Measurements from ENCODE around the gene BMI1. TPM values are rescaled to one million over a fixed set of nuclear protein-coding genes. Genes with fewer than 3 reads are reported as not detected.

The BMI1 gene
- total and polyA plus RNA-seq, 2 donors (not counting 3 experiments of a cell fraction or from before 2014, with no cell fraction given): 12.0 to 25.1 TPM

- no peak overlapping the region for H2AFZ ChIP-seq (ENCODE audit: low read depth, low read length)
- H3K4me2 ChIP-seq (ENCODE audit: insufficient read depth, low read length): no peak overlapping the region
- H3K27me3 ChIP-seq (ENCODE audit: control insufficient read depth in 2 of 2, insufficient read depth in 2 of 2, low read length in 2 of 2): no peaks in the 10 kb centered on the region
- no TSS peak for BruUV-seq (replicated peaks)
- no peaks in the 10 kb centered on the region for H3K36me3 ChIP-seq (ENCODE audit: control insufficient read depth in 2 of 2, extremely low read depth in 1 of 2, insufficient read depth in 2 of 2, low read length in 2 of 2)
- H3K9ac ChIP-seq (replicated peaks; ENCODE audit: extremely low read depth, insufficient read depth, low read length): no peak overlapping the region
- no peaks in the 10 kb centered on the region for H3K9me3 ChIP-seq (replicated peaks; ENCODE audit: control insufficient read depth, insufficient read depth, low read length)
- ChIA-PET POLR2A (no interaction called here), CTCF (no interaction called here)
- FAIRE-seq: no peak
- H3K79me2 ChIP-seq (ENCODE audit: control insufficient read depth, insufficient read depth, low read length): no peaks in the 10 kb centered on the region
- H3K9me1 ChIP-seq (replicated peaks; ENCODE audit: control insufficient read depth, extremely low read depth, insufficient read depth, low read length): no peaks in the 10 kb centered on the region
- H3K4me3 ChIP-seq (replicated peaks in 1 of 3; ENCODE audit: insufficient read depth in 1 of 3, low read depth in 1 of 3, low read length in 3 of 3): no peak overlapping the region
- TF ChIP-seq JUN (IDR thresholded peaks at IDR 0.05; ENCODE audit: borderline replicate concordance, insufficient read depth, insufficient read length, low read depth) (no peak), FOS (IDR thresholded peaks at IDR 0.05; ENCODE audit: borderline replicate concordance, insufficient read depth, low read length) (no peak), POLR2AphosphoS5 (IDR thresholded peaks at IDR 0.05; ENCODE audit: insufficient read depth, low read depth, low read length) (no peak), POLR2A (IDR thresholded peaks at IDR 0.05; ENCODE audit: low read depth, low read length) (no peak), EZH2 (IDR thresholded peaks at IDR 0.05; ENCODE audit: borderline replicate concordance, low read depth, low read length, severe bottlenecking) (no peak), CTCF (IDR thresholded peaks at IDR 0.05; ENCODE audit: extremely low read depth in 1 of 2, insufficient read depth in 1 of 2, low read depth in 1 of 2, low read length in 2 of 2) (no peak), MYC (IDR thresholded peaks at IDR 0.05; ENCODE audit: low read depth, low read length) (no peak)
- TF ChIP-seq, protein P1, sequence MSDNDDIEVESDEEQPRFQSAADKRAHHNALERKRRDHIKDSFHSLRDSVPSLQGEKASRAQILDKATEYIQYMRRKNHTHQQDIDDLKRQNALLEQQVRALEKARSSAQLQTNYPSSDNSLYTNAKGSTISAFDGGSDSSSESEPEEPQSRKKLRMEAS (IDR thresholded peaks at IDR 0.05; ENCODE audit: insufficient read depth, insufficient read length): no peak
- no peak overlapping the region for H3K27ac ChIP-seq (ENCODE audit: insufficient read depth, low read depth, low read length)
- no peaks in the 10 kb centered on the region for H4K20me1 ChIP-seq (replicated peaks; ENCODE audit: control insufficient read depth, extremely low read depth, insufficient read depth, low read length)
- no peak for DNase-seq (ENCODE audit: low read depth, low spot score)
- H3K4me1 ChIP-seq (ENCODE audit: control insufficient read depth, extremely low read depth, insufficient read depth, low read length): peaks cover 4% of the 10 kb centered on the region
- dilution Hi-C loops (cut with MboI; ENCODE audit: extremely low pct_ligation_motif_present, low sequenced_read_pairs) (no loop called here), intact Hi-C loops (cut with micrococcal nuclease) (loop anchor here (10.0 kb wide), 1 partner anchor 404 kb away; the partner anchor contains the start of gene PIP4K2A)
Measured at GRCh38 chr10:22310928-22311327, 10.0 kb upstream of the BMI1 start.

Measured in endothelial cell of umbilical vein (primary cell).